ENCODE results near the gene KHDC4.

Gene KHDC4

GRCh38 chr1:155882235-155882634 lies 52.0 kb downstream of the KHDC4 start:
- no peak for DNase-seq
- Histone ChIP-seq H3K4me3 (no peak overlapping the region), H3K27me3 (no peaks in the 10 kb centered on the region), H3K36me3 (peaks cover 29 to 48% (median 39%) of the 10 kb centered on the region in 3 donors), H3K4me1 (no peaks in the 10 kb centered on the region), H3K27ac (no peak overlapping the region), H3K9me3 (no peaks in the 10 kb centered on the region)
- TF ChIP-seq, protein P1, sequence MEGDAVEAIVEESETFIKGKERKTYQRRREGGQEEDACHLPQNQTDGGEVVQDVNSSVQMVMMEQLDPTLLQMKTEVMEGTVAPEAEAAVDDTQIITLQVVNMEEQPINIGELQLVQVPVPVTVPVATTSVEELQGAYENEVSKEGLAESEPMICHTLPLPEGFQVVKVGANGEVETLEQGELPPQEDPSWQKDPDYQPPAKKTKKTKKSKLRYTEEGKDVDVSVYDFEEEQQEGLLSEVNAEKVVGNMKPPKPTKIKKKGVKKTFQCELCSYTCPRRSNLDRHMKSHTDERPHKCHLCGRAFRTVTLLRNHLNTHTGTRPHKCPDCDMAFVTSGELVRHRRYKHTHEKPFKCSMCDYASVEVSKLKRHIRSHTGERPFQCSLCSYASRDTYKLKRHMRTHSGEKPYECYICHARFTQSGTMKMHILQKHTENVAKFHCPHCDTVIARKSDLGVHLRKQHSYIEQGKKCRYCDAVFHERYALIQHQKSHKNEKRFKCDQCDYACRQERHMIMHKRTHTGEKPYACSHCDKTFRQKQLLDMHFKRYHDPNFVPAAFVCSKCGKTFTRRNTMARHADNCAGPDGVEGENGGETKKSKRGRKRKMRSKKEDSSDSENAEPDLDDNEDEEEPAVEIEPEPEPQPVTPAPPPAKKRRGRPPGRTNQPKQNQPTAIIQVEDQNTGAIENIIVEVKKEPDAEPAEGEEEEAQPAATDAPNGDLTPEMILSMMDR (IDR thresholded peaks at IDR 0.05) = no peak
- intact Hi-C loops (cut with DNase I; ENCODE audit: low total_unique reads) = no loop called here

GRCh38 chr1:155880950-155881349 lies 53.3 kb downstream of the KHDC4 start:
- Histone ChIP-seq H3K9me3 (no peaks in the 10 kb centered on the region), H3K4me3 (no peak overlapping the region), H3K4me1 (no peaks in the 10 kb centered on the region), H3K27ac (no peak overlapping the region), H3K27me3 (no peaks in the 10 kb centered on the region), H3K36me3 (peaks cover 29 to 41% (median 39%) of the 10 kb centered on the region in 3 donors)
- TF ChIP-seq, protein P1 (IDR thresholded peaks at IDR 0.05) = no peak
- no peak for DNase-seq
- intact Hi-C loops (cut with DNase I; ENCODE audit: low total_unique reads) = no loop called here

DNA sequence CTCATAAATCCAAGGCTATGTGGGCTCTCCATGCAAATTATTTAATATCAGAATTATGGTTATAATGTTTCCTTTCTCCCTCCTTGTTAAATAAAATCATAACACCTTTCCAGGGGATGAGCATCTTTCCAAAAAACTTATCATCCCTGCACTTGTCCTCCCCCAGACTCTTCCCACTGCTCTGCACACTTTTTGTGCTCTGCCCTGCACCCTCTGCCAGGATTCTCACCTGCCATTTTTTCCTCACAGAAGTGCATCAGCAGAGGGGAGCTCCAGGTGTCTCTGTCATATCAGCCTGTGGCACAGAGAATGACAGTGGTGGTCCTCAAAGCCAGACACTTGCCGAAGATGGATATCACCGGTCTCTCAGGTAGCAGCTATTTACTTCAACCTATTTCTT lies 54.0 kb downstream of the KHDC4 start:
- no peak for DNase-seq
- Histone ChIP-seq H3K27ac (no peak overlapping the region), H3K4me3 (no peak overlapping the region), H3K36me3 (peaks cover 29 to 41% (median 39%) of the 10 kb centered on the region in 3 donors), H3K9me3 (no peaks in the 10 kb centered on the region), H3K27me3 (no peaks in the 10 kb centered on the region), H3K4me1 (no peaks in the 10 kb centered on the region)
- intact Hi-C loops (cut with DNase I; ENCODE audit: low total_unique reads) = no loop called here
- TF ChIP-seq, protein P1 (IDR thresholded peaks at IDR 0.05) = no peak

- peaks cover 26 to 36% (median 35%) of the 10 kb centered on the region in 3 donors for H3K36me3 ChIP-seq
- no peak overlapping the region for H3K27ac ChIP-seq
- no peak for DNase-seq
- H3K9me3 ChIP-seq = no peaks in the 10 kb centered on the region
- TF ChIP-seq, protein P1 (IDR thresholded peaks at IDR 0.05) = no peak
- H3K27me3 ChIP-seq = no peaks in the 10 kb centered on the region
- H3K4me1 ChIP-seq = no peaks in the 10 kb centered on the region
- intact Hi-C loops (cut with DNase I; ENCODE audit: low total_unique reads) = no loop called here
- no peak overlapping the region for H3K4me3 ChIP-seq
Measured at GRCh38 chr1:155877945-155878344, 56.3 kb downstream of the KHDC4 start.

DNA sequence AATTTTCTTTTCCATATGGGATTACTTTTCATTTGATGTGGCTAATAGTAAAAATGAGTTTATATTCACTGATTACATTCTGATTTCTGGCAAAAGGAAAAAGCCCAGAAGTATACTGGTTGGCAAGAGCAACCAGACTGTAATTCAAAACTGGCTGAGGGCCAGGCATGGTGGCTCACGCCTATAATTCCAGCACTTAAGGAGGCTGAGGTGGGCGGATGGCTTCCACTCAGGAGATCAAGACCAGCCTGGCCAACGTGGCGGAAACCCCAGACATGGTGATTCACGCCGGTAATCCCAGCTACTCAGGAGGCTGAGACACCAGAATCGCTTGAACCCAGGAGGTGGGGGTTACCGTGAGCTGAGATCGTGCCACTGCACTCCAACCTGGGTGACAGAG lies 60.4 kb downstream of the KHDC4 start:
- intact Hi-C loops (cut with DNase I; ENCODE audit: low total_unique reads) = no loop called here
- no peak for DNase-seq
- Histone ChIP-seq H3K9me3 (no peaks in the 10 kb centered on the region), H3K27me3 (no peaks in the 10 kb centered on the region), H3K4me3 (no peak overlapping the region), H3K27ac (no peak overlapping the region), H3K36me3 (peaks cover 0 to 14% (median 12%) of the 10 kb centered on the region in 3 donors), H3K4me1 (peaks cover 0 to 11% (median 9%) of the 10 kb centered on the region in 4 donors)
- TF ChIP-seq, protein P1 (IDR thresholded peaks at IDR 0.05) = no peak

GRCh38 chr1:155872527-155872926 lies 61.7 kb downstream of the KHDC4 start:
- DNase-seq = no peak
- peaks cover 0 to 23% (median 20%) of the 10 kb centered on the region in 3 donors for H3K36me3 ChIP-seq
- H3K27me3 ChIP-seq = no peaks in the 10 kb centered on the region
- H3K4me1 ChIP-seq = peaks cover 0 to 11% (median 9%) of the 10 kb centered on the region in 4 donors
- intact Hi-C loops (cut with DNase I; ENCODE audit: low total_unique reads) = no loop called here
- H3K27ac ChIP-seq = no peak overlapping the region
- H3K9me3 ChIP-seq = no peaks in the 10 kb centered on the region
- TF ChIP-seq, protein P1 (IDR thresholded peaks at IDR 0.05) = no peak
- H3K4me3 ChIP-seq = no peak overlapping the region
